B cell (primary cell): ENCODE data around the gene CDH16. TPM values are rescaled to one million over a fixed set of nuclear protein-coding genes. Genes with fewer than 3 reads are reported as not detected.
"Not testable (repeated sequence)": the region's sequence is repeated elsewhere in the genome, so short reads cannot be mapped to it uniquely, and the experiment has no call there.

Source experiments
- ATAC-seq: fragments of 200-7000 bp; cut with Tn5 transposase; one replicate; pipeline ENCODE4 v1.10.0; 2021; ENCODE audit warnings: low read depth, mild to moderate bottlenecking, moderate number of reproducible peaks, moderate library complexity
- CTCF ChIA-PET: fragments of 350-600 bp; sonication (Branson Sonifier 250); formaldehyde crosslinking; loops from one replicate; lab custom pipeline; 2021; ENCODE audit warnings: antibody characterized with exemption, inconsistent platforms; lab: Charles Lee
- POLR2A ChIA-PET: fragments of 350-600 bp; sonication (Branson Sonifier 250); formaldehyde crosslinking; loops from one replicate; lab custom pipeline; 2021; ENCODE audit warnings: antibody characterized with exemption; lab: Charles Lee
- DNase-seq: peaks from one replicate; pipeline ENCODE4 v3.0.0; 2013
- H2AFZ ChIP-seq: 2 replicates; pipeline ENCODE4 v1.6.1; 2012; ENCODE audit warnings: mild to moderate bottlenecking, low read depth, low read length; ENCODE audit not compliant: insufficient read depth, poor library complexity, severe bottlenecking
- H3K27ac ChIP-seq, 2 donors: 1 replicate in 1 of 2; 2 replicates in 1 of 2; pipeline ENCODE4 v1.5.1; 2012 to 2013; ENCODE audit warnings: low read length in 2 of 2, mild to moderate bottlenecking in 2 of 2, moderate library complexity in 1 of 2
- H3K27me3 ChIP-seq, 4 experiments: fragments of 200-600 bp in 1 of 4; sonication (generic) in 1 of 4; replicated peaks in 1 of 4; 1 replicate in 2 of 4; 2 replicates in 2 of 4; pipeline versions ENCODE4 v1.6.1 to v1.7.0; 2013 to 2016; ENCODE audit warnings: low read length in 3 of 4, mild to moderate bottlenecking in 2 of 4, mixed read lengths in 1 of 4, moderate library complexity in 1 of 4; ENCODE audit not compliant: insufficient read depth in 4 of 4, control insufficient read depth in 3 of 4; ENCODE audit errors: control extremely low read depth in 1 of 4
- H3K36me3 ChIP-seq, 2 experiments: replicated peaks in 1 of 2; 1 replicate in 1 of 2; 2 replicates in 1 of 2; pipeline versions ENCODE4 v1.6.1 to v1.7.1; 2013; ENCODE audit warnings: low read length in 1 of 2; ENCODE audit not compliant: insufficient read depth in 2 of 2, control insufficient read depth in 1 of 2; ENCODE audit errors: control extremely low read depth in 1 of 2, extremely low read depth in 1 of 2
- H3K4me1 ChIP-seq, 2 donors: fragments of 200-600 bp in 1 of 2; sonication (generic) in 1 of 2; 1 replicate in 1 of 2; 2 replicates in 1 of 2; pipeline versions ENCODE4 v1.5.1 to v1.6.1; 2013 to 2017; ENCODE audit warnings: low read length in 2 of 2; ENCODE audit not compliant: control insufficient read depth in 2 of 2, insufficient read depth in 2 of 2
- H3K4me2 ChIP-seq: replicated peaks from 2 replicates; pipeline ENCODE3; 2012; ENCODE audit warnings: mild to moderate bottlenecking, low read depth, low read length; ENCODE audit not compliant: poor library complexity, severe bottlenecking
- H3K4me3 ChIP-seq, 5 experiments: fragments of 200-600 bp in 1 of 5; sonication (generic) in 1 of 5; 1 replicate in 3 of 5; 2 replicates in 2 of 5; pipeline versions ENCODE4 v1.5.1 to v1.7.0; 2011 to 2016; ENCODE audit warnings: low read length in 4 of 5, mild to moderate bottlenecking in 4 of 5, low read depth in 2 of 5, control low read depth in 1 of 5, moderate library complexity in 1 of 5; ENCODE audit not compliant: insufficient read depth in 1 of 5; ENCODE audit errors: control extremely low read depth in 1 of 5, extremely low read depth in 1 of 5
- H3K79me2 ChIP-seq: fragments of 200-600 bp; sonication (generic); one replicate; pipeline ENCODE4 v1.6.0; 2016; ENCODE audit warnings: low read length; ENCODE audit not compliant: control insufficient read depth, insufficient read depth
- H3K9ac ChIP-seq: fragments of 200-600 bp; sonication (generic); 2 replicates; pipeline ENCODE4 v1.6.1; 2017; ENCODE audit warnings: mild to moderate bottlenecking, low read length, moderate library complexity
- H3K9me3 ChIP-seq, 3 donors: one replicate each; pipeline versions ENCODE4 v1.6.1 to v1.7.1; 2013; ENCODE audit warnings: low read length in 2 of 3; ENCODE audit not compliant: control insufficient read depth in 2 of 3, insufficient read depth in 1 of 3; ENCODE audit errors: control extremely low read depth in 1 of 3
- H4K20me1 ChIP-seq: 2 replicates; pipeline ENCODE4 v1.6.0; 2012; ENCODE audit warnings: mild to moderate bottlenecking, low read length; ENCODE audit not compliant: insufficient read depth, control insufficient read depth, poor library complexity, severe bottlenecking
- H3K27ac Mint-ChIP-seq: one replicate; pipeline ENCODE4 v1.8.0; 2021; ENCODE audit warnings: mixed read lengths
- H3K27me3 Mint-ChIP-seq: one replicate; pipeline ENCODE4 v1.8.0; 2021; ENCODE audit warnings: mixed read lengths
- H3K4me1 Mint-ChIP-seq: one replicate; pipeline ENCODE4 v1.8.0; 2021; ENCODE audit warnings: mixed read lengths
- H3K4me3 Mint-ChIP-seq: one replicate; pipeline ENCODE4 v1.8.0; 2021; ENCODE audit warnings: mixed read lengths
- H3K9me3 Mint-ChIP-seq: one replicate; pipeline ENCODE4 v1.8.0; 2022; ENCODE audit warnings: mixed read lengths; ENCODE audit not compliant: insufficient read depth
- EZH2 ChIP-seq: IDR thresholded peaks from 2 replicates; pipeline ENCODE4 v1.6.1; 2012; ENCODE audit warnings: borderline replicate concordance, low read depth, mild to moderate bottlenecking, moderate library complexity, low read length; ENCODE audit not compliant: insufficient read depth, poor library complexity, severe bottlenecking
- WGBS: methylation state at CpG from one replicate; pipeline ENCODE4 v1.1.5; 2013; ENCODE audit warnings: missing lambda C conversion rate; ENCODE audit not compliant: insufficient coverage; 5-methylcytosine and 5-hydroxymethylcytosine counted together
- intact Hi-C: fragments of 100-400 bp; cut with micrococcal nuclease; formaldehyde crosslinking; loops from one replicate; pipeline ENCODE4 v1.10.0; 2022
- polyA plus RNA-seq: library from polyadenylated mRNA; depleted of rRNA; stranded (reverse); fragments of >200 nt; gene quantifications from 2 replicates; pipeline ENCODE4 v1.2.3, GENCODE V29; 2012
- total RNA-seq, 2 donors: library from RNA; stranded (reverse); fragments of 120-200 nt in 1 of 2; gene quantifications; 1 replicate in 1 of 2; 2 replicates in 1 of 2; pipeline versions ENCODE4 v1.2.3 to v1.2.4, GENCODE V29; 2013 to 2022
- TF ChIP-seq, protein P1 (sequence below): fragments of 200-600 bp; IDR thresholded peaks from one replicate; pipeline ENCODE4 v1.8.0; 2022; ENCODE audit warnings: antibody characterized with exemption, mild to moderate bottlenecking

CDH16 gene
- total and polyA plus RNA-seq, 2 donors (not counting 1 experiment from before 2014, with no cell fraction given), result not detected

DNA sequence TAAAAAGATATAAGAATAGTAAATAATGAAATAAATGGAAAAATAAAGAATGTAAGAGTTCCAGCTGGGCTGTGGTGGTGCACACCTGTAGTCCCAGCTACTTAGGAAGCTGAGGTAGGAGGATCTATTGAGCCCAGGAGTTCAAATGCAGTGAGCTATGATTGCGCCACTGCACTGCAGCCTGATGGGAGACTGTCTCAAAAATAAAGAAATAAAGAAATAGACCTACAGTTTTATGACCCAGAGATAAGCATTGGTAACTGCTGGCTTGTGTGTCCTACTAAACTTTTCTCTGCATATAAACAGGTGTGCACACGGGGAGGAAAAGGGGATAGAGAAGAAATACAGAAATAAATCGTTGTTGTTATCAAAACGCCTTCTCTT lies 46.1 kb downstream of the CDH16 start:
- no peaks in the 10 kb centered on the region for H3K79me2 ChIP-seq
- H2AFZ ChIP-seq, result peak overlapping the region; percentile 91
- H3K27ac Mint-ChIP-seq, result no peak overlapping the region
- peaks cover 7 to 11% of the 10 kb centered on the region in 2 donors for H3K4me1 ChIP-seq
- H3K27me3 Mint-ChIP-seq, result peaks cover 8% of the 10 kb centered on the region
- no peak overlapping the region for H3K27ac ChIP-seq
- H3K36me3 ChIP-seq, result no peaks in the 10 kb centered on the region
- H3K4me3 ChIP-seq, result peak overlapping the region in 3 of 5 experiments; percentile 43 to 45 (median 44)
- H3K4me3 Mint-ChIP-seq, result peak overlapping the region; percentile 77
- ChIA-PET CTCF (interaction anchor here (0.6 to 3.8 kb wide), 17 partner anchors 9 to 468 kb away, joined by 3 to 30 read pairs (median 3); partner anchors contain the start of genes NAE1 and TMEM208), POLR2A (interaction anchor here (1.0 kb wide), 1 partner anchor 42 kb away, joined by 3 read pairs; the partner anchor contains the start of gene NAE1)
- H4K20me1 ChIP-seq, result no peaks in the 10 kb centered on the region
- H3K4me2 ChIP-seq, result peak overlapping the region; percentile 83
- H3K9me3 ChIP-seq, result no peaks in the 10 kb centered on the region
- ATAC-seq (no peak), DNase-seq (no peak)
- peaks cover 14% of the 10 kb centered on the region for H3K4me1 Mint-ChIP-seq
- peak overlapping the region; percentile 59 for H3K9ac ChIP-seq
- 59% methylated on average over 4 of the region's 4 CpGs for WGBS
- intact Hi-C loops, result loop anchor here (2.0 to 5.0 kb wide), 2 partner anchors 42 to 265 kb away; partner anchors contain the start of gene NAE1
- H3K9me3 Mint-ChIP-seq, result no peaks in the 10 kb centered on the region
- peaks cover 0 to 4% (median 0%) of the 10 kb centered on the region in 4 experiments for H3K27me3 ChIP-seq
- TF ChIP-seq, protein P1, sequence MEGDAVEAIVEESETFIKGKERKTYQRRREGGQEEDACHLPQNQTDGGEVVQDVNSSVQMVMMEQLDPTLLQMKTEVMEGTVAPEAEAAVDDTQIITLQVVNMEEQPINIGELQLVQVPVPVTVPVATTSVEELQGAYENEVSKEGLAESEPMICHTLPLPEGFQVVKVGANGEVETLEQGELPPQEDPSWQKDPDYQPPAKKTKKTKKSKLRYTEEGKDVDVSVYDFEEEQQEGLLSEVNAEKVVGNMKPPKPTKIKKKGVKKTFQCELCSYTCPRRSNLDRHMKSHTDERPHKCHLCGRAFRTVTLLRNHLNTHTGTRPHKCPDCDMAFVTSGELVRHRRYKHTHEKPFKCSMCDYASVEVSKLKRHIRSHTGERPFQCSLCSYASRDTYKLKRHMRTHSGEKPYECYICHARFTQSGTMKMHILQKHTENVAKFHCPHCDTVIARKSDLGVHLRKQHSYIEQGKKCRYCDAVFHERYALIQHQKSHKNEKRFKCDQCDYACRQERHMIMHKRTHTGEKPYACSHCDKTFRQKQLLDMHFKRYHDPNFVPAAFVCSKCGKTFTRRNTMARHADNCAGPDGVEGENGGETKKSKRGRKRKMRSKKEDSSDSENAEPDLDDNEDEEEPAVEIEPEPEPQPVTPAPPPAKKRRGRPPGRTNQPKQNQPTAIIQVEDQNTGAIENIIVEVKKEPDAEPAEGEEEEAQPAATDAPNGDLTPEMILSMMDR, result no peak
- no peak for TF ChIP-seq EZH2

DNA sequence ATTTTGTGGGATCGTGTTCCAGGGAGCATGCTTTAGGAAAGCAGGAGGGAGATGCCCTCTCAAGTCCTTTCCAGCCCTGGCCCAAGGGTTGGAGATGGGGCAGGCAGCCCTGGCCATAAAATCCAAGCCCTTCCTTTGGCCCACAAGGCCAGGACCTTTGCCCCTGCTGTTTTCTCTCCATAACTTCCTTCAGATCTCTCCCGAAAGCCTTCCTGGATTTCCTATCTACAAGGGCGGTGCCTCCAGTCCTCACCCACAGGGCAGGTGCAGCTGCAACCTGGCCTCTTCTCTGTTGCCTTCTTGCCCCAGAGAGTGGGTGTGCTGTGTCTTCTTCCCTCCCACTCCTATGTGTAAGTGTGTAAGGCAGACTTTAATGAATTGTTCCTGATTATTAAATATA lies 46.8 kb downstream of the CDH16 start:
- H3K36me3 ChIP-seq, result no peaks in the 10 kb centered on the region
- Mint-ChIP-seq H3K27ac (no peak overlapping the region), H3K4me1 (peaks cover 14% of the 10 kb centered on the region), H3K4me3 (no peak overlapping the region), H3K9me3 (no peaks in the 10 kb centered on the region), H3K27me3 (peaks cover 8% of the 10 kb centered on the region)
- no peak overlapping the region for H3K4me2 ChIP-seq
- H3K4me1 ChIP-seq, result peaks cover 7 to 11% of the 10 kb centered on the region in 2 donors
- no CpG with 5 or more reads among the region's 3 CpGs for WGBS
- H3K27ac ChIP-seq, result no peak overlapping the region
- H3K79me2 ChIP-seq, result no peaks in the 10 kb centered on the region
- TF ChIP-seq, protein P1, result no peak
- TF ChIP-seq EZH2, result no peak
- intact Hi-C loops, result loop anchor here (2.0 to 5.0 kb wide), 2 partner anchors 41 to 265 kb away; partner anchors contain the start of gene NAE1
- H3K9ac ChIP-seq, result no peak overlapping the region
- ChIA-PET CTCF (interaction anchor here (0.7 to 3.8 kb wide), 8 partner anchors 8 to 465 kb away, joined by 3 to 30 read pairs (median 4); partner anchors contain the start of gene NAE1), POLR2A (no interaction called here)
- DNase-seq, result no peak
- H4K20me1 ChIP-seq, result no peaks in the 10 kb centered on the region
- H3K27me3 ChIP-seq, result peaks cover 0 to 4% (median 0%) of the 10 kb centered on the region in 4 experiments
- no peak overlapping the region for H2AFZ ChIP-seq
- H3K4me3 ChIP-seq, result no peak overlapping the region
- no peak for ATAC-seq
- no peaks in the 10 kb centered on the region for H3K9me3 ChIP-seq

DNA sequence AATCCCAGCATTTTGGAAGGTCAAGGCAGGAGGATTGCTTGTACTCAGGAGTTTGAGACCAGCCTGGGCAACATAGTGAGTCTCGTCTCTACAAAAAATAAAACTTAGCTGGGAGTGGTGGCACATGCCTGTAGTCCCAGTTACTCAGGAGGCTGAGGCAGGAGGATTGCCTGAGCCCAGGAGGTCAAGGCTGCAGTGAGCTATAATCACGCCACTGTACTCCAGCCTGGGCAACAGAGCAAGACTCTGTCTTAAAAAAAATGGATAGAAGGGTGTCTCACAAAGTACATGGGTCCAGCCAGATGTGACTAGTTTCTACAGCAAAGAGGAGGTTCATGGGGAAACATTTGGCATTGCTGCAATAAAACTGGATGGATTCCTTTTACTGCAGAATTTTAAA lies 47.3 kb downstream of the CDH16 start:
- WGBS, result 100% methylated on average over 1 of the region's 2 CpGs
- H3K27ac ChIP-seq, H3K27me3 ChIP-seq, ATAC-seq, H3K4me2 ChIP-seq, H3K9me3 ChIP-seq, H3K27ac Mint-ChIP-seq, H4K20me1 ChIP-seq, POLR2A ChIA-PET, H3K36me3 ChIP-seq, H3K9ac ChIP-seq, DNase-seq, H2AFZ ChIP-seq, H3K9me3 Mint-ChIP-seq, H3K4me3 Mint-ChIP-seq, H3K79me2 ChIP-seq, H3K4me3 ChIP-seq, H3K27me3 Mint-ChIP-seq: not testable (repeated sequence)
- CTCF ChIA-PET, result interaction anchor here (0.6 to 3.8 kb wide), 4 partner anchors 40 to 439 kb away, joined by 3 to 30 read pairs (median 5); partner anchors contain the start of gene NAE1
- H3K4me1 Mint-ChIP-seq, result peaks cover 14% of the 10 kb centered on the region
- intact Hi-C loops, result loop anchor here (5.0 kb wide), 1 partner anchor 264 kb away; no protein-coding TSS in a partner anchor
- peaks cover 7 to 11% of the 10 kb centered on the region in 2 donors for H3K4me1 ChIP-seq
